Heart left ventricle (tissue), 16 donors: ENCODE data around the gene EFR3B. TPM values are rescaled to one million over a fixed set of nuclear protein-coding genes. Genes with fewer than 3 reads are reported as not detected.
"Not testable (repeated sequence)": the region's sequence is repeated elsewhere in the genome, so short reads cannot be mapped to it uniquely, and the experiment has no call there.

Experiments used
- ATAC-seq, 4 donors: fragments of 200-7000 bp; cut with Tn5 transposase; one replicate each; pipeline ENCODE4 v1.9.1; 2020 to 2022; ENCODE audit warnings: moderate library complexity in 4 of 4, mild to moderate bottlenecking in 3 of 4, moderate number of reproducible peaks in 1 of 4
- DNase-seq, 5 donors: peaks; one replicate each; pipeline ENCODE4 v3.0.0-alpha.2; 2020
- H3K27ac ChIP-seq, 12 donors: fragments of 200-600 bp; sonication (generic) in 4 of 12; one replicate each; pipeline versions ENCODE4 v1.5.0 to v1.8.0; 2016 to 2022; ENCODE audit warnings: mild to moderate bottlenecking in 2 of 12
- H3K27me3 ChIP-seq, 9 donors: fragments of 200-600 bp; sonication (generic) in 2 of 9; one replicate each; pipeline versions ENCODE4 v1.5.1 to v1.8.0; 2016 to 2022; ENCODE audit warnings: mild to moderate bottlenecking in 3 of 9
- H3K36me3 ChIP-seq, 9 donors: fragments of 200-600 bp; sonication (generic) in 2 of 9; one replicate each; pipeline versions ENCODE4 v1.5.0 to v1.8.0; 2018 to 2022; ENCODE audit warnings: mild to moderate bottlenecking in 2 of 9
- H3K4me1 ChIP-seq, 12 donors: fragments of 200-600 bp; sonication (generic) in 4 of 12; one replicate each; pipeline versions ENCODE4 v1.5.0 to v1.8.0; 2016 to 2022; ENCODE audit warnings: mild to moderate bottlenecking in 3 of 12
- H3K4me3 ChIP-seq, 12 donors: fragments of 200-600 bp; sonication (generic) in 4 of 12; one replicate each; pipeline versions ENCODE4 v1.5.0 to v1.8.0; 2017 to 2022; ENCODE audit warnings: mild to moderate bottlenecking in 9 of 12, moderate library complexity in 4 of 12
- H3K9me3 ChIP-seq, 12 donors: fragments of 200-600 bp; sonication (generic) in 4 of 12; one replicate each; pipeline versions ENCODE4 v1.5.0 to v1.8.0; 2016 to 2022; ENCODE audit warnings: mild to moderate bottlenecking in 1 of 12
- POLR2A ChIP-seq, 2 donors: fragments of 450-650 bp; IDR thresholded peaks; one replicate each; pipeline ENCODE4 v1.6.1; 2017; ENCODE audit warnings: antibody characterized with exemption in 2 of 2, mild to moderate bottlenecking in 2 of 2, moderate library complexity in 2 of 2
- WGBS, 4 donors: extraction: QIAGEN DNeasy Blood & Tissue Kit in 2 of 4; methylation state at CpG; one replicate each; pipeline versions ENCODE4 v1.1.5 to v1.1.7; 2013 to 2018; 5-methylcytosine and 5-hydroxymethylcytosine counted together
- intact Hi-C, 10 donors: fragments of 100-400 bp; cut with DNase I; formaldehyde crosslinking; loops; one replicate each; pipeline versions ENCODE4 v1.11.1 to v1.14.2; 2022
- polyA plus RNA-seq, 2 donors: library from polyadenylated mRNA; stranded (reverse); fragments of 200-250 nt; gene quantifications; one replicate each; pipeline ENCODE4 v1.2.3, GENCODE V29; 2013
- total RNA-seq, 9 donors: library from RNA; depleted of rRNA in 2 of 9; stranded (reverse); fragments of >200 nt in 2 of 9; fragmentation: NEBNext Ultra II Directional in 3 of 9; extraction: Animal tissue kit (Norgen Biotek cat#: 25700) in 3 of 9; gene quantifications; one replicate each; pipeline versions ENCODE4 v1.1.0 to v1.2.4, GENCODE V29; 2016 to 2023
- TF ChIP-seq, protein P1 (sequence below), 12 donors: fragments of 200-600 bp; sonication (generic) in 4 of 12; IDR thresholded peaks; one replicate each; pipeline versions ENCODE4 v1.5.0 to v1.8.0; 2018 to 2022; ENCODE audit warnings: antibody characterized with exemption in 12 of 12, mild to moderate bottlenecking in 5 of 12
- donor health status: ischemic (EF 13 %, LVEDD 7.1; RV severe dilation, severe dysfunction).
- donor health status: healthy with polysubstance abuse.
- donor health status: DM: no; HTN: yes; CAD: no.
- donor health status: DM: no; HTN: no; CAD: no.
- donor health status: ischemic (EF 25% LVEDD 6.9; RV normal size, moderate dysfunction).
- donor health status: ischemic (EF 25% LVEDD 5.7; RV mildly dilated, moderate dysfunction).
- donor health status: healthy.
- donor health status: DM: yes; HTN: yes; CAD: no.
- donor health status: ischemic (EF 35%, LVEDD 5.7; RV mildly dilated, moderate dysfunction).
- donor health status: nonischemic (EF 11% LVEDD 7.7; RV severe dilation, severe dysfunction).
- donor health status: DM: yes; HTN: yes; CAD: no.
- donor health status: PGD.
- donor health status: ischemic (EF 29% LVEDD 5.4; RV normal size, mild dysfunction).
- donor health status: nonischemic (EF 23%, LVEDD 6.1; RV moderate dilation, normal function).

EFR3B gene
- total and polyA plus RNA-seq, 11 donors = 1.7 to 13.8 (median 5.5) TPM

DNA sequence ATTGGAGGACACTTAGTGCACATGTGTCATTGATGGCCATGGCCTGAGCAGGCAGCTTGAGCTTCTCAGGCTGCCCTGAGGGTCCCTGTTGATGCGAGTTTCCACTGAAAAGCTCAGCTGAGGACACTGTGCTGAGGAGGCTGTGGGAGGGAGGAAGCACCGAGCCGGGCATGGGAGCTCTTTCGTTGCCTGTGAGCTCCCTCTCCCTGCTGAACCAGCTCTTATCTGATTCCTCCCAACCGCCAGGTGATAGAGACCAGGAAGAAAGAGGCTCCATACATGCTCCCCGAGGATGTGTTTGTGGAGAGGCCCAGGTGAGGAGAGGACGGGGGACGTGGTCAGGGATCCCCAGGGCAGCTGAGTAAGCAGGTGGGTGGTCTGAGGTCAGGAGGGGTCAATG, 99.2 kb downstream of the EFR3B start:
- DNase-seq = peak in 1 of 5 donors; percentile 20
- Histone ChIP-seq H3K36me3 (peaks cover 0 to 42% (median 12%) of the 10 kb centered on the region in 9 donors), H3K27me3 (no peaks in the 10 kb centered on the region), H3K4me1 (no peaks in the 10 kb centered on the region), H3K27ac (no peak overlapping the region), H3K4me3 (no peak overlapping the region), H3K9me3 (no peaks in the 10 kb centered on the region)
- TF ChIP-seq, protein P1, sequence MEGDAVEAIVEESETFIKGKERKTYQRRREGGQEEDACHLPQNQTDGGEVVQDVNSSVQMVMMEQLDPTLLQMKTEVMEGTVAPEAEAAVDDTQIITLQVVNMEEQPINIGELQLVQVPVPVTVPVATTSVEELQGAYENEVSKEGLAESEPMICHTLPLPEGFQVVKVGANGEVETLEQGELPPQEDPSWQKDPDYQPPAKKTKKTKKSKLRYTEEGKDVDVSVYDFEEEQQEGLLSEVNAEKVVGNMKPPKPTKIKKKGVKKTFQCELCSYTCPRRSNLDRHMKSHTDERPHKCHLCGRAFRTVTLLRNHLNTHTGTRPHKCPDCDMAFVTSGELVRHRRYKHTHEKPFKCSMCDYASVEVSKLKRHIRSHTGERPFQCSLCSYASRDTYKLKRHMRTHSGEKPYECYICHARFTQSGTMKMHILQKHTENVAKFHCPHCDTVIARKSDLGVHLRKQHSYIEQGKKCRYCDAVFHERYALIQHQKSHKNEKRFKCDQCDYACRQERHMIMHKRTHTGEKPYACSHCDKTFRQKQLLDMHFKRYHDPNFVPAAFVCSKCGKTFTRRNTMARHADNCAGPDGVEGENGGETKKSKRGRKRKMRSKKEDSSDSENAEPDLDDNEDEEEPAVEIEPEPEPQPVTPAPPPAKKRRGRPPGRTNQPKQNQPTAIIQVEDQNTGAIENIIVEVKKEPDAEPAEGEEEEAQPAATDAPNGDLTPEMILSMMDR (IDR thresholded peaks at IDR 0.05) = no peak
- TF ChIP-seq POLR2A (IDR thresholded peaks at IDR 0.05) = no peak
- WGBS, 4 donors = 83 to 89% (median 85%) methylated on average over 8 of the region's 8 CpGs
- intact Hi-C loops = no loop called here
- ATAC-seq = no peak

DNA sequence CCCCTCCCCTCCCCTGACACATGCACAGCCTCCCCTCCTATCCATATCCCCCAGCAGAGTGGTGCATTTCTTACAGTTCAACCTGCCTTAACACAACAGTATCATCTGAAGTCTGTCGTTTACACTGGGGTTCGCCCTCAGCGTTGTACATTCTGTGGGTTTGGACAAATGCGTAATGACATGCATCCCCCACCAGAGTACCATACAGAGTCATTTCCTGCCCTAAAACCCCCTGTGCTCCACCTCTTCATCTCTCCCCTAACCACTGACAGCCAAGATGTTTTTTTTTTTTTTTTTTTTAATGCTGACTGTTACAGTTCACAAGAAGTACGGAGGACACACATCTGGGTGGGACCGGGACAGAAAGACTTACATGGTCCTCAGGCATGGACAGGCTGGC, 103.9 kb downstream of the EFR3B start:
- no peak for TF ChIP-seq POLR2A (IDR thresholded peaks at IDR 0.05)
- TF ChIP-seq, protein P1 (IDR thresholded peaks at IDR 0.05) = no peak
- WGBS, 4 donors = 92 to 94% (median 92%) methylated on average over 6 of the region's 6 CpGs
- ATAC-seq = no peak
- Histone ChIP-seq H3K36me3 (peaks cover 0 to 22% (median 13%) of the 10 kb centered on the region in 9 donors), H3K9me3 (no peaks in the 10 kb centered on the region), H3K4me3 (no peak overlapping the region), H3K4me1 (no peaks in the 10 kb centered on the region), H3K27ac (no peak overlapping the region), H3K27me3 (no peaks in the 10 kb centered on the region)
- intact Hi-C loops = no loop called here
- DNase-seq = no peak

DNA sequence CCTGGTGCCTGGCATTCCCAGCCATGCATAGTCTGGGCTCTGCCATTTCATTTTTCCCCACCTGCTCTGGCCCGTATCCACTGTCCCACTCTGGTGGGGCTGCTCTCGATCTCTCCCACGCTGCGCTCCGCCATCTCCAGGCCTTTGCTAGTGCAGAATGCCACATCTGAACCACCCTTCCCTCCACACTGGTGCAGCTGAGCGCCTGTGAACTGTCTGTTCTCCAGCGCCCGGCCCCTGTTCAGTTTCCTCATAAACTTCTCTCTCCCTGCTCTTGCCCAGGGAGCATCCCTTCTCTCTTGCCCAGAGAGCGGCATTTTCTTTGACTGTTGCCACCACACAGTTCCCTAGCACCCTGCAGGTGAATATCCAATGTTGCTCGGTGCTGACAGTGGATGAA, 105.0 kb downstream of the EFR3B start:
- no peak for ATAC-seq
- TF ChIP-seq POLR2A (IDR thresholded peaks at IDR 0.05) = no peak
- TF ChIP-seq, protein P1 (IDR thresholded peaks at IDR 0.05) = no peak
- WGBS, 4 donors = 96 to 98% (median 97%) methylated on average over 10 of the region's 10 CpGs

DNA sequence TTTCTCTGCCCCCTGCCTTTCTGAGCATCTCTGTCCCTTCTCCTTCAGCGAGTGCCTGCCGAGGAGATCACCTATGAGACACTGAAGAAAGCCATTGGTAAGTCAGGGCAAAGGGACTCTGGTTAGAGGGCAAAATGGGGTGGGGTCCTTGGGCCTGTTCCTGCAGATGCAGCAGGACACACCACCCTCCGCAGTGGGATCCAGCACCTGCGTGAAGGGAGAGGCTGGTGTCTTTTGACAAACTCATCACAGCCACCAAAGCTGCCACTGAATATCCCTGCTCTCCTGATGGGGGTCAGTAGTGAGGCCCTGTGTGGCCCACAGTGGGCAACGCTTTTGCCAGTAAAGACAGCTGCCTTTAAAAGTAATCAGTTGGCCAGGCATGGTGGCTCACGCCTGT, 107.8 kb downstream of the EFR3B start:
- TF ChIP-seq POLR2A (IDR thresholded peaks at IDR 0.05) = no peak
- TF ChIP-seq, protein P1 (IDR thresholded peaks at IDR 0.05) = no peak
- no peak overlapping the region for H3K4me3 ChIP-seq
- H3K9me3 ChIP-seq = no peaks in the 10 kb centered on the region
- peaks cover 0 to 25% (median 5%) of the 10 kb centered on the region in 9 donors for H3K36me3 ChIP-seq
- ATAC-seq (no peak), DNase-seq (peak in 1 of 5 donors; percentile 33)
- no peak overlapping the region for H3K27ac ChIP-seq
- H3K4me1 ChIP-seq = no peaks in the 10 kb centered on the region
- intact Hi-C loops = no loop called here
- no peaks in the 10 kb centered on the region for H3K27me3 ChIP-seq
- 90 to 95% (median 94%) methylated on average over 4 to 6 of the region's 6 CpGs for WGBS, 4 donors

More for the DNA sequence above, 105.0 kb downstream of the EFR3B start:
- H3K27me3 ChIP-seq = no peaks in the 10 kb centered on the region
- H3K4me3 ChIP-seq = no peak overlapping the region
- no peaks in the 10 kb centered on the region for H3K4me1 ChIP-seq
- DNase-seq = peak in 1 of 5 donors; percentile 33
- no peaks in the 10 kb centered on the region for H3K9me3 ChIP-seq
- H3K27ac ChIP-seq = no peak overlapping the region
- intact Hi-C loops = no loop called here
- H3K36me3 ChIP-seq = peaks cover 0 to 23% (median 13%) of the 10 kb centered on the region in 9 donors

DNA sequence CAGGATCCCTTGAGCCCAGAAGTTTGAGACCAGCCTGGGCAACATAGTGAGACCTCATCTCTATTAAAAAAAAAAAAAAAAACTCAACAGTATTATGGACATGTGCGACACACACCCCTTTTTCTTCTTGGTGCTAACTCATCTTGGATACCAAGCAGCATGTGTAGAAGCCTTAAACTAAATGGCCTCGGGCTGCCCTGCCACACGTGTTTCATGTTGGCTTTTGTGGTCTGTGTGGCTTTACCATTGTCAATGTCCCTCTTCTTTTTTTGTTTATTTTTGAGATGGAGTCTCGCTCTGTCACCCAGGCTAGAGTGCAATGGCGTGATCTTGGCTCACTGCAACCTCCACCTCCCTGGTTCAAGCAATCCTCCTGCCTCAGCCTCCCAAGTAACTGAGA, 109.1 kb downstream of the EFR3B start:
- H3K27me3 ChIP-seq, ATAC-seq, intact Hi-C loops, H3K4me1 ChIP-seq, H3K4me3 ChIP-seq, H3K9me3 ChIP-seq, DNase-seq, H3K27ac ChIP-seq: not testable (repeated sequence)
- peaks cover 0 to 14% (median 0%) of the 10 kb centered on the region in 9 donors for H3K36me3 ChIP-seq
- 94 to 97% (median 96%) methylated on average over 5 of the region's 5 CpGs for WGBS, 4 donors
